IPS-20b (cell line): ENCODE measurements around the gene PLXND1.
"Not testable (repeated sequence)": the region's sequence is repeated elsewhere in the genome, so short reads cannot be mapped to it uniquely, and the experiment has no call there.

ENCODE experiments used
- H3K27ac ChIP-seq: one replicate; pipeline ENCODE4 v1.5.1; 2013; ENCODE audit warnings: low read length
- H3K27me3 ChIP-seq: 2 replicates; pipeline ENCODE4 v1.6.1; 2013; ENCODE audit warnings: mild to moderate bottlenecking, low read length, inconsistent platforms; ENCODE audit not compliant: insufficient read depth
- H3K36me3 ChIP-seq: 2 replicates; pipeline ENCODE4 v1.6.1; 2013; ENCODE audit warnings: low read depth, mild to moderate bottlenecking, inconsistent platforms, low read length, moderate library complexity; ENCODE audit not compliant: insufficient read depth
- H3K4me1 ChIP-seq: 2 replicates; pipeline ENCODE4 v1.6.1; 2013; ENCODE audit warnings: mild to moderate bottlenecking, control low read depth, inconsistent platforms, low read length, moderate library complexity; ENCODE audit not compliant: insufficient read depth
- H3K4me3 ChIP-seq: 2 replicates; pipeline ENCODE4 v1.5.1; 2013; ENCODE audit warnings: mild to moderate bottlenecking, low read length, inconsistent platforms
- H3K9ac ChIP-seq: 2 replicates; pipeline ENCODE4 v1.6.1; 2013; ENCODE audit warnings: low read depth, mild to moderate bottlenecking, inconsistent platforms, low read length, moderate library complexity
- H3K9me3 ChIP-seq: 2 replicates; pipeline ENCODE4 v1.6.1; 2013; ENCODE audit warnings: mild to moderate bottlenecking, low read depth, low read length, inconsistent platforms; ENCODE audit not compliant: insufficient read depth

PLXND1 gene

GRCh38 chr3:129545951-129546350 is 60.5 kb downstream of the PLXND1 start:
- H3K9me3 ChIP-seq, H3K4me3 ChIP-seq, H3K36me3 ChIP-seq, H3K27me3 ChIP-seq, H3K4me1 ChIP-seq, H3K9ac ChIP-seq, H3K27ac ChIP-seq: not testable (repeated sequence)

GRCh38 chr3:129543999-129544398 is 62.5 kb downstream of the PLXND1 start:
- Histone ChIP-seq H3K4me3 (no peak overlapping the region), H3K27me3 (no peaks in the 10 kb centered on the region), H3K9me3 (no peaks in the 10 kb centered on the region), H3K4me1 (peaks cover 2% of the 10 kb centered on the region; the same call in 1 of the 2 replicates), H3K9ac (no peak overlapping the region), H3K36me3 (no peaks in the 10 kb centered on the region), H3K27ac (no peak overlapping the region)

GRCh38 chr3:129543156-129543790 is 63.2 kb downstream of the PLXND1 start, which contains the start of gene H1-8:
Gene H1-8, plus strand, starts transcription at chr3:129543175. Its CDS starts 44 bp downstream, at chr3:129543219.
- Histone ChIP-seq H3K9ac (no peak within 1 kb of the TSS), H3K27me3 (no peaks in the 10 kb centered on the region), H3K4me3 (no peak within 1 kb of the TSS), H3K36me3 (no peaks in the 10 kb centered on the region), H3K27ac (no peak within 1 kb of the TSS), H3K4me1 (peaks cover 4% of the 10 kb centered on the region; the same call in 1 of the 2 replicates), H3K9me3 (no peaks in the 10 kb centered on the region)

- H3K9ac ChIP-seq: no peak overlapping the region
- no peak overlapping the region for H3K27ac ChIP-seq
- H3K4me3 ChIP-seq: no peak overlapping the region
- no peaks in the 10 kb centered on the region for H3K9me3 ChIP-seq
- H3K27me3 ChIP-seq: no peaks in the 10 kb centered on the region
- no peaks in the 10 kb centered on the region for H3K36me3 ChIP-seq
- peaks cover 4% of the 10 kb centered on the region; the same call in 1 of the 2 replicates for H3K4me1 ChIP-seq
Observed at GRCh38 chr3:129542747-129543146, 63.7 kb downstream of the PLXND1 start.

GRCh38 chr3:129540776-129541516 is 65.5 kb downstream of the PLXND1 start:
- H3K27ac ChIP-seq: no peak overlapping the region
- no peaks in the 10 kb centered on the region for H3K36me3 ChIP-seq
- H3K9me3 ChIP-seq: no peaks in the 10 kb centered on the region
- peaks cover 4% of the 10 kb centered on the region; the same call in 1 of the 2 replicates for H3K4me1 ChIP-seq
- no peaks in the 10 kb centered on the region for H3K27me3 ChIP-seq
- no peak overlapping the region for H3K9ac ChIP-seq
- no peak overlapping the region for H3K4me3 ChIP-seq

- Histone ChIP-seq H3K36me3 (no peaks in the 10 kb centered on the region), H3K4me3 (no peak overlapping the region), H3K9me3 (no peaks in the 10 kb centered on the region), H3K27me3 (no peaks in the 10 kb centered on the region), H3K4me1 (peaks cover 5% of the 10 kb centered on the region; the same call in 1 of the 2 replicates), H3K9ac (no peak overlapping the region), H3K27ac (no peak overlapping the region)
Observed at GRCh38 chr3:129539206-129539605, 67.3 kb downstream of the PLXND1 start.

GRCh38 chr3:129536804-129537203 is 69.7 kb downstream of the PLXND1 start:
- Histone ChIP-seq H3K27ac (no peak overlapping the region), H3K4me3 (no peak overlapping the region), H3K9me3 (no peaks in the 10 kb centered on the region), H3K36me3 (no peaks in the 10 kb centered on the region), H3K27me3 (no peaks in the 10 kb centered on the region), H3K4me1 (peaks cover 7% of the 10 kb centered on the region; the same call in 1 of the 2 replicates), H3K9ac (no peak overlapping the region)

GRCh38 chr3:129536374-129536667 is 70.2 kb downstream of the PLXND1 start:
- Histone ChIP-seq H3K9ac (no peak overlapping the region), H3K4me1 (peaks cover 7% of the 10 kb centered on the region; the same call in 1 of the 2 replicates), H3K27me3 (no peaks in the 10 kb centered on the region), H3K36me3 (no peaks in the 10 kb centered on the region), H3K27ac (no peak overlapping the region), H3K4me3 (no peak overlapping the region), H3K9me3 (no peaks in the 10 kb centered on the region)

GRCh38 chr3:129535075-129535474 is 71.4 kb downstream of the PLXND1 start:
- H3K9me3 ChIP-seq: no peaks in the 10 kb centered on the region
- H3K4me3 ChIP-seq: no peak overlapping the region
- no peaks in the 10 kb centered on the region for H3K36me3 ChIP-seq
- no peaks in the 10 kb centered on the region for H3K27me3 ChIP-seq
- H3K9ac ChIP-seq: no peak overlapping the region
- peaks cover 15% of the 10 kb centered on the region for H3K4me1 ChIP-seq
- no peak overlapping the region for H3K27ac ChIP-seq

- H3K4me1 ChIP-seq: peaks cover 20% of the 10 kb centered on the region
- no peaks in the 10 kb centered on the region for H3K27me3 ChIP-seq
- H3K9me3 ChIP-seq: no peaks in the 10 kb centered on the region
- H3K4me3 ChIP-seq: no peak overlapping the region
- H3K36me3 ChIP-seq: no peaks in the 10 kb centered on the region
- no peak overlapping the region for H3K9ac ChIP-seq
- H3K27ac ChIP-seq: no peak overlapping the region
Observed at GRCh38 chr3:129534428-129535027, 71.9 kb downstream of the PLXND1 start.

- no peak overlapping the region for H3K9ac ChIP-seq
- H3K36me3 ChIP-seq: no peaks in the 10 kb centered on the region
- no peak overlapping the region for H3K4me3 ChIP-seq
- no peaks in the 10 kb centered on the region for H3K9me3 ChIP-seq
- no peak overlapping the region for H3K27ac ChIP-seq
- H3K4me1 ChIP-seq: peaks cover 16% of the 10 kb centered on the region
- no peaks in the 10 kb centered on the region for H3K27me3 ChIP-seq
Observed at GRCh38 chr3:129533406-129533805, 73.1 kb downstream of the PLXND1 start.

GRCh38 chr3:129532261-129532660 is 74.2 kb downstream of the PLXND1 start:
- H3K27me3 ChIP-seq: no peaks in the 10 kb centered on the region
- H3K36me3 ChIP-seq: no peaks in the 10 kb centered on the region
- no peaks in the 10 kb centered on the region for H3K9me3 ChIP-seq
- peaks cover 16% of the 10 kb centered on the region for H3K4me1 ChIP-seq
- no peak overlapping the region for H3K27ac ChIP-seq
- no peak overlapping the region for H3K9ac ChIP-seq
- H3K4me3 ChIP-seq: no peak overlapping the region
